ENCODE results near the gene BACH1.
"Not testable (repeated sequence)": the region's sequence is repeated elsewhere in the genome, so short reads cannot be mapped to it uniquely, and the experiment has no call there.

Gene BACH1

GRCh38 chr21:29271927-29272333, 26.8 kb upstream of the BACH1 start:
- DNase-seq (ENCODE audit: low read depth in 2 of 2): no peak
- no peak for TF ChIP-seq CTCF (IDR thresholded peaks at IDR 0.05; ENCODE audit: low read depth, low read length)
- no peak overlapping the region for H3K4me3 ChIP-seq (replicated peaks in 1 of 2; ENCODE audit: low read depth in 2 of 2, low read length in 2 of 2)

- no peak overlapping the region for H3K4me3 ChIP-seq (replicated peaks in 1 of 2; ENCODE audit: low read depth in 2 of 2, low read length in 2 of 2)
- no peak for TF ChIP-seq CTCF (IDR thresholded peaks at IDR 0.05; ENCODE audit: low read depth, low read length)
- no peak for DNase-seq (ENCODE audit: low read depth in 2 of 2)
Observed at GRCh38 chr21:29277442-29277841, 21.3 kb upstream of the BACH1 start.

- TF ChIP-seq CTCF (IDR thresholded peaks at IDR 0.05; ENCODE audit: low read depth, low read length): no peak
- no peak overlapping the region for H3K4me3 ChIP-seq (replicated peaks in 1 of 2; ENCODE audit: low read depth in 2 of 2, low read length in 2 of 2)
- DNase-seq (ENCODE audit: low read depth in 2 of 2): no peak
Observed at GRCh38 chr21:29279558-29279957, 19.2 kb upstream of the BACH1 start.

DNA sequence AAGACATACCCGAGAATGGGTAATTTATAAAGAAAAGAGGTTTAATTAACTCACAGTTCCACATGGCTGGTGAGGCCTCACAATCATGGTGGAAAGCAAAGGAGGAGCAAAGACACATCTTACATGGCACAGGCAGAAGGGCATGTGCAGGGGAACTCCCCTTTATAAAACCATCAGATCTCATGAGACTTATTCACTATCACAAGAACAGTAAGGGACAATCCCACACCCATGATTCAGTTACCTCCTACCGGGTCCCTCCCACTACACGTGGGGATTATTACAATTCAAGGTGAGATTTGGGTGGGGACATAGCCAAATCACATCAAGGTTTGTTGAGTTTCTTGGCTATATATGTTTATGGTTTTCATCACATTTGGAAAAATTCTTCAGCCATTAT, 16.9 kb upstream of the BACH1 start:
- H3K4me3 ChIP-seq (replicated peaks in 1 of 2; ENCODE audit: low read depth in 2 of 2, low read length in 2 of 2): not testable (repeated sequence)

GRCh38 chr21:29287383-29287782, 11.3 kb upstream of the BACH1 start:
- peak; percentile 37 to 63 for DNase-seq (ENCODE audit: low read depth in 2 of 2)
- TF ChIP-seq CTCF (IDR thresholded peaks at IDR 0.05; ENCODE audit: low read depth, low read length): no peak
- no peak overlapping the region for H3K4me3 ChIP-seq (replicated peaks in 1 of 2; ENCODE audit: low read depth in 2 of 2, low read length in 2 of 2)

More for the DNA sequence above, 16.9 kb upstream of the BACH1 start:
- not testable (repeated sequence) for DNase-seq (ENCODE audit: low read depth in 2 of 2)

- no peak overlapping the region for H3K4me3 ChIP-seq (replicated peaks in 1 of 2; ENCODE audit: low read depth in 2 of 2, low read length in 2 of 2)
- no peak for TF ChIP-seq CTCF (IDR thresholded peaks at IDR 0.05; ENCODE audit: low read depth, low read length)
- no peak for DNase-seq (ENCODE audit: low read depth in 2 of 2)
Observed at GRCh38 chr21:29288239-29288638, 10.5 kb upstream of the BACH1 start.

DNA sequence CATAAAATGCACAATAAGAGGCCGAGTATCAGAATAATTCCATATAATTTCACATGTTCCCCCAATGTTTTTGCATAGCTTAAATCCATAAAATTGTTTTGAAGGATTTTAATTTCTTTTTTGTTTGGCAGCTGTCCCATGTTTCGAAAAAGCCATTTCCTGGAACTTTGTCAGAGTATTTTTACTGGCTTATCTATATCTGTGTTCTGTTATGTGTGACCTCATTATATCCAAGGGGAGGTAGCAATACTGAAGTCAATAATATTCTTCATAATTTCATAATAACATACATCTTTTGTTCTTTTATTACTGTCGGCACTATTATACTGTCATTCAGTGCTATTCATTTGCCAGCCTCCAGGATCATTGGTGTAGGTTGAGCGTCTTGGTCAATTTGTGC, 9.4 kb upstream of the BACH1 start:
- H3K4me3 ChIP-seq (replicated peaks in 1 of 2; ENCODE audit: low read depth in 2 of 2, low read length in 2 of 2): no peak overlapping the region
- no peak for TF ChIP-seq CTCF (IDR thresholded peaks at IDR 0.05; ENCODE audit: low read depth, low read length)
- DNase-seq (ENCODE audit: low read depth in 2 of 2): peak in 1 of 2 donors; percentile 52

Measured in cardiac fibroblast (primary cell).